Upper lobe of right lung (tissue), 1 donor: ENCODE measurements around the gene AP4E1. TPM values are rescaled to one million over a fixed set of nuclear protein-coding genes. Genes with fewer than 3 reads are reported as not detected.

ENCODE experiments used
- ATAC-seq: fragments of 200-7000 bp; cut with Tn5 transposase; one replicate; pipeline ENCODE4 v1.9.1; 2020; ENCODE audit warnings: mild to moderate bottlenecking, moderate library complexity
- DNase-seq: peaks from one replicate; pipeline ENCODE4 v3.0.0-alpha.2; 2020
- H3K27ac ChIP-seq: fragments of 200-600 bp; one replicate; pipeline ENCODE4 v1.8.0; 2022
- H3K27me3 ChIP-seq: fragments of 200-600 bp; one replicate; pipeline ENCODE4 v1.8.0; 2022; ENCODE audit warnings: mild to moderate bottlenecking
- H3K36me3 ChIP-seq: fragments of 200-600 bp; one replicate; pipeline ENCODE4 v1.8.0; 2022
- H3K4me1 ChIP-seq: fragments of 200-600 bp; one replicate; pipeline ENCODE4 v1.8.0; 2022
- H3K4me3 ChIP-seq: fragments of 200-600 bp; one replicate; pipeline ENCODE4 v1.8.0; 2022; ENCODE audit warnings: mild to moderate bottlenecking
- H3K9me3 ChIP-seq: fragments of 200-600 bp; one replicate; pipeline ENCODE4 v1.8.0; 2022
- CTCF ChIP-seq: fragments of 200-600 bp; IDR thresholded peaks from one replicate; pipeline ENCODE4 v1.8.0; 2022; ENCODE audit warnings: antibody characterized with exemption
- intact Hi-C: fragments of 100-400 bp; cut with DNase I; formaldehyde crosslinking; loops from one replicate; pipeline ENCODE4 v1.11.0; 2022
- total RNA-seq: library from RNA; stranded (reverse); fragmentation: NEBNext Ultra II Directional; extraction: Animal tissue kit (Norgen Biotek cat#: 25700); gene quantifications from one replicate; pipeline ENCODE4 v1.2.1, GENCODE V29; 2021
- donor health status: DM: no; HTN: yes; CAD: no; lungs with severe emphysema.

Gene AP4E1
- total RNA-seq, 1 donor from 2014 or later: 10.8 TPM

DNA sequence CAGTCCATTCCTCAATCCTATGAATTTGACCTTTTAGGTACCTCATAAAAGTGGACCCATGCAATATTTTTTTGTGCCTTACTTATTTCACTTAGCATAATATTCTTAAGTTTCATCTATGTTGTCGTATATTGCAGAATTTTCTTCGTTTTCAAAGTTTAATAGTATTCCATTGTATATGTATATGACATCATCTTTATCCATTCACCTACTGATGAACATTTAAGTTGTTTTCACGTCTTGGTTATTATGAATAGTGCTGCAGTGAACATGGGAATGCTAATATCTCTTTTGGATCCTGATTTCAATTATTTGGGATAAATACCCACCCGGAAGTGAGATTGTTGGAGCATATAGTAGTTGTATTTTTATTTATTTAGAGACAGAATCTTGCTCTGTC lies 65.1 kb downstream of the AP4E1 start:
- no peak overlapping the region for H3K4me3 ChIP-seq
- H3K4me1 ChIP-seq: no peaks in the 10 kb centered on the region
- peaks cover 16% of the 10 kb centered on the region for H3K9me3 ChIP-seq
- ATAC-seq (no peak), DNase-seq (no peak)
- H3K36me3 ChIP-seq: peaks cover 29% of the 10 kb centered on the region
- TF ChIP-seq CTCF: no peak
- intact Hi-C loops: no loop called here
- H3K27me3 ChIP-seq: no peaks in the 10 kb centered on the region
- H3K27ac ChIP-seq: no peak overlapping the region

GRCh38 chr15:50977162-50977561 lies 68.7 kb downstream of the AP4E1 start:
- no peaks in the 10 kb centered on the region for H3K9me3 ChIP-seq
- no peak overlapping the region for H3K4me3 ChIP-seq
- no peak for ATAC-seq
- H3K36me3 ChIP-seq: peaks cover 13% of the 10 kb centered on the region
- intact Hi-C loops: no loop called here
- H3K27ac ChIP-seq: no peak overlapping the region
- no peaks in the 10 kb centered on the region for H3K4me1 ChIP-seq
- no peak for DNase-seq
- no peak for TF ChIP-seq CTCF
- no peaks in the 10 kb centered on the region for H3K27me3 ChIP-seq

DNA sequence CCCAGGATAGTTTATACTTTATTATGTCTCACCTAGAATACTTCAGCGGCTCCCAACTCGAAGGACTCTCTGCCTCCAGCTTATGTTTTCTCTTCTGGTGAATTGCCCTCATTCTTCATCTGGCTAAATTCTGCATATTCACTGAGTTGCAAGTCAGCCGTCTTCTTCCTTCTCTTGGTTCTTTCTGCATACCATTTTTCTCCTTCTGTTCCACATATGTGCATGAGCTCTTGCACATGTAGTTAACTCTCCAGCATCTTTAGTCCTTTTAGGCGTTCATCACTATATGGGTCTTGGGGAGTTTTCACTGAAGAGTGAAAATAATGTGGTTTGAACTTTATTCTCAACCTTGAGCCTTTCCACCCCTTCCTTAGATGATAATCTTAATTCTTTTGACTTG lies 70.1 kb downstream of the AP4E1 start:
- Histone ChIP-seq H3K4me3 (no peak overlapping the region), H3K27me3 (no peaks in the 10 kb centered on the region), H3K36me3 (peaks cover 4% of the 10 kb centered on the region), H3K4me1 (no peaks in the 10 kb centered on the region), H3K27ac (no peak overlapping the region), H3K9me3 (no peaks in the 10 kb centered on the region)
- ATAC-seq (no peak), DNase-seq (no peak)
- intact Hi-C loops: no loop called here
- TF ChIP-seq CTCF: no peak

GRCh38 chr15:50979041-50979440 lies 70.6 kb downstream of the AP4E1 start:
- H3K36me3 ChIP-seq: peaks cover 5% of the 10 kb centered on the region
- intact Hi-C loops: no loop called here
- no peaks in the 10 kb centered on the region for H3K4me1 ChIP-seq
- H3K27ac ChIP-seq: no peak overlapping the region
- H3K9me3 ChIP-seq: no peaks in the 10 kb centered on the region
- no peak overlapping the region for H3K4me3 ChIP-seq
- ATAC-seq: no peak
- no peak for DNase-seq
- TF ChIP-seq CTCF: no peak
- H3K27me3 ChIP-seq: no peaks in the 10 kb centered on the region

- intact Hi-C loops: no loop called here
- H3K27ac ChIP-seq: no peak overlapping the region
- H3K4me1 ChIP-seq: no peaks in the 10 kb centered on the region
- ATAC-seq (no peak), DNase-seq (no peak)
- H3K36me3 ChIP-seq: peaks cover 32% of the 10 kb centered on the region
- H3K27me3 ChIP-seq: no peaks in the 10 kb centered on the region
- H3K4me3 ChIP-seq: no peak overlapping the region
- no peak for TF ChIP-seq CTCF
- no peaks in the 10 kb centered on the region for H3K9me3 ChIP-seq
Observed at GRCh38 chr15:50993598-50993997, 85.1 kb downstream of the AP4E1 start.

GRCh38 chr15:50996641-50997040 lies 88.2 kb downstream of the AP4E1 start:
- H3K4me1 ChIP-seq: no peaks in the 10 kb centered on the region
- intact Hi-C loops: no loop called here
- H3K4me3 ChIP-seq: no peak overlapping the region
- no peaks in the 10 kb centered on the region for H3K9me3 ChIP-seq
- no peak overlapping the region for H3K27ac ChIP-seq
- TF ChIP-seq CTCF: no peak
- peaks cover 42% of the 10 kb centered on the region for H3K36me3 ChIP-seq
- DNase-seq: no peak
- no peaks in the 10 kb centered on the region for H3K27me3 ChIP-seq
- no peak for ATAC-seq
